ES-I3 (cell line): ENCODE data around the gene DSCAML1.
"Not testable (repeated sequence)": the region's sequence is repeated elsewhere in the genome, so short reads cannot be mapped to it uniquely, and the experiment has no call there.

Experiments
- H3K36me3 ChIP-seq: 2 replicates; pipeline ENCODE4 v1.6.1; 2013; ENCODE audit warnings: mild to moderate bottlenecking, low read length, control low read depth, moderate library complexity; ENCODE audit not compliant: insufficient read depth
- H3K4me1 ChIP-seq: 2 replicates; pipeline ENCODE4 v1.6.1; 2013; ENCODE audit warnings: mild to moderate bottlenecking, control low read depth, low read length; ENCODE audit not compliant: insufficient read depth
- H3K9ac ChIP-seq: 2 replicates; pipeline ENCODE4 v1.6.1; 2013; ENCODE audit warnings: low read depth, mild to moderate bottlenecking, low read length, moderate library complexity
- H3K9me3 ChIP-seq: 2 replicates; pipeline ENCODE4 v1.6.1; 2013; ENCODE audit warnings: mild to moderate bottlenecking, low read length, moderate library complexity; ENCODE audit not compliant: control insufficient read depth, insufficient read depth

Gene DSCAML1

DNA sequence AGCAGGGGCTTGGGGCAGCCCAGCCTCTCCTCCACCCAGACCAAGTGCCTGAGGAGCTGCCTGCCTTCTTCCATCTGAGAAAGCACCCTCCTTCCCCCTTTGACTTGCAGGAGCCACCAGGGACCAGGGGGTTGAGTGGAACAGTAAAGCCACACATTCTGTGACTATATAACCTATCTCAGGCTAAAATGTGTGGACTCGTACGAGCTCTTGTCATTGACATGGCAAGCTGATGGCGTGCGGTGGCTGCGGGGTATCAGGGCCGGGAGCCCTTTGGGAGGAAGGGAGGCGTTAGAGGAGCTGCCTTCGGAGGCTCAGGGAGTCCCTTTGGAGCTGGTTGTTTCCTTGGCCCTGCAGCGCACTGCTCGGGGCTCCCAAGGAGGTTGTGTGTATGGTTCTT, 384.8 kb downstream of the DSCAML1 start:
- Histone ChIP-seq H3K9me3 (no peaks in the 10 kb centered on the region), H3K36me3 (peaks cover 8% of the 10 kb centered on the region; the same call in 1 of the 2 replicates), H3K4me1 (no peaks in the 10 kb centered on the region; the same call in 1 of the 2 replicates), H3K9ac (no peak overlapping the region)

- no peak overlapping the region for H3K9ac ChIP-seq
- no peaks in the 10 kb centered on the region for H3K9me3 ChIP-seq
Observed at GRCh38 chr11:117411736-117412135, 385.3 kb downstream of the DSCAML1 start.

DNA sequence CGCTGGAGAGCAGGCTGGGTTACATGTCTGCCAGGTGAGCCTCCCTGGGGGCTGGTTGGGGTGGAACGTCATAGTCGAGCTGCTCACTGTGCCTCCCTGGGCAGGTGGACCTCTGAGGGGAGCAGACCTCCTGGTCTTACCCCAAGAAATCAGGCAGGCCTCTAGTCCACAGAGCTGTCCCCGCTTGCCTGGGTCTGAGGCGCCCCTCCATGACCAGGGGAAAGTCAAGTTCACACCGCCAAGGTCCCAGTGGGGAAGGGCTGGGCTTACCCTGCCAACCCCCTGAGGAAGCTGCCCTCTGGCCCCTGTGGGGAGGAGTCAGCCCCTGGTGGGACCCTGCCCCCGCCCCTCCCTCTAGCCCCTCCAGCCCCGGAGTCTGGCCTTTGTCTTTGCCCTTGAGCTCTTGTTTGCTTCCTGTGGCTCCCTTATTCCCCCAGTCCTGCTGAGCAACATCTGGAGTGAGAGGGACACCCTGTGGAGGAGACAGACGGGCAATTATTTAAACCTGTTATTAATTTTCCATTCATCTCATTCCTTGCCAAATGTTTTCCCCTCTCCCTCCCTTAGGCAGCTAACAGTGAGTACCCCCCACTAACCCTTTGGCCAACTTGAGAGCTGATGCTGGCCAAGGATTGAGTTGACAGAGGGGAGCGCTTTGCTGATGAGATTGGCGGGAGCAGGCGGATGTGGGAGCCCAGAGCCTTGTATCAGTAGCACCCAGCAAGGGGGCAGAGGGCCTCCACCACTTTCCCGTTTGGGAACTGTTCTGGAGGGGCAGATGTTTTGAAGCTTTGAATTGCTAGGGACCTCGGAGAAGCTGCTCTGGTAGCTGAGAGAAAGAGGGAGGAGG, 385.9 kb downstream of the DSCAML1 start:
- Histone ChIP-seq H3K9me3 (no peaks in the 10 kb centered on the region; the same call in 1 of the 2 replicates), H3K4me1 (no peaks in the 10 kb centered on the region; the same call in 1 of the 2 replicates), H3K36me3 (peaks cover 8% of the 10 kb centered on the region; the same call in 1 of the 2 replicates), H3K9ac (no peak overlapping the region)

More at GRCh38 chr11:117411736-117412135, 385.3 kb downstream of the DSCAML1 start:
- Histone ChIP-seq H3K4me1 (no peaks in the 10 kb centered on the region; the same call in 1 of the 2 replicates), H3K36me3 (peaks cover 8% of the 10 kb centered on the region; the same call in 1 of the 2 replicates)

DNA sequence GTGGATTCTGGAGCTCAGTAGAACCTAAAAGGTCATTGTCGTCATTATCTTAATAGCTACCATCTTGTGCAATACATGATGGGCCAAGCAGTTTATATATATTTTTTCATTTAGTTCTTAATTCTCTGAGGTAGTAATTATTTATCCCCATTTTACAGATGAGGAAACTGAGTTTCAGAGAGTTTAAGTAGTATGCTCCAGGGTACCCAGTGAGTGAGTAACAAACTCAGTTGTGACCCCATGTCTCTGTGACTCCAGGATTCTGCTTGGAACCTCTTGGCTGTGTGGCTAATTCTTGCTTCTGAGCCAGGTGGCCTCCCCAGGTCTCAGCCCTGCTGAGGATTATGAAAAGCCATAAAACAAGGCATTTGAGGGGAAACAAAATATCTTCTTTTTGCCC, 386.8 kb downstream of the DSCAML1 start:
- H3K9me3 ChIP-seq, result peaks cover under 1% of the 10 kb centered on the region; the same call in 1 of the 2 replicates
- H3K36me3 ChIP-seq, result peaks cover 8% of the 10 kb centered on the region; the same call in 1 of the 2 replicates
- no peak overlapping the region for H3K9ac ChIP-seq
- H3K4me1 ChIP-seq, result no peaks in the 10 kb centered on the region; the same call in 1 of the 2 replicates

DNA sequence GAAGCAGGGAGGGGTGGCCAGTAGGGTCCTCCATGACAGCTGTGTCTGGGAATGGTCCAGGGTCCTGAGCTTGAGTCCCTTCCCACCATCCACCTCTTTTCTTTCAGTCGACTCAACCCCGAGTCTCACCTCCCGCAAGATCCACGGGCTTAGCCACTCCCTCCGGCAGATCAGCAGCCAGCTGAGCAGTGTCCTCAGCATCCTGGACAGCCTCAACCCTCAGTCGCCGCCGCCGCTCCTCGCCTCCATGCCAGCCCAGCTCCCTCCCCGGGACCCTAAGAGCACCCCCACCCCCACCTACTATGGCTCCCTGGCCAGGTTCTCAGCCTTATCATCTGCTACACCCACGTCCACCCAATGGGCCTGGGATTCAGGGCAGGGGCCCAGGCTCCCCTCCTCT, 387.5 kb downstream of the DSCAML1 start:
- Histone ChIP-seq H3K9ac (no peak overlapping the region), H3K36me3 (peaks cover 8% of the 10 kb centered on the region; the same call in 1 of the 2 replicates), H3K4me1 (no peaks in the 10 kb centered on the region; the same call in 1 of the 2 replicates), H3K9me3 (peaks cover 4% of the 10 kb centered on the region; the same call in 1 of the 2 replicates)

DNA sequence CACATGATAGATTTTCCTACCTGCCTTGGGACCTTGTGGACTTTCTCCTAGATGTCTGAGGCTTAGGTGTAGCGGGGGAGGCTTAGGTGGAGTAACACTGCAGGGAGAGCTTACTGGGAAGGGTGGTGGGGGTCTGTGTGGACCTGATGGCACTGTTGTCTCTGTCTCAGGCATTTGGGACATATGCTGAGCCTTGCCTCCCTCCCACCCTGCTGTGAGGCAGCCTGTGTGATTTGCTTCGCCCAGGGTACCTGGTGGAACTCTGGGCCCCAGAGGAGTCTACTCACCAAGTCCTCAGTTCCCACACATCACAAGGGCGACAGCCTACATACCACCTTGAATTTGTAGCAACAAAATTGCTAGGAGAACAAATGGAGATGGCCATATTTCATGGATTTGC, 388.7 kb downstream of the DSCAML1 start:
- Histone ChIP-seq H3K9me3 (peaks cover 4% of the 10 kb centered on the region; the same call in 1 of the 2 replicates), H3K36me3 (peaks cover 8% of the 10 kb centered on the region; the same call in 1 of the 2 replicates), H3K9ac (no peak overlapping the region), H3K4me1 (no peaks in the 10 kb centered on the region; the same call in 1 of the 2 replicates)

DNA sequence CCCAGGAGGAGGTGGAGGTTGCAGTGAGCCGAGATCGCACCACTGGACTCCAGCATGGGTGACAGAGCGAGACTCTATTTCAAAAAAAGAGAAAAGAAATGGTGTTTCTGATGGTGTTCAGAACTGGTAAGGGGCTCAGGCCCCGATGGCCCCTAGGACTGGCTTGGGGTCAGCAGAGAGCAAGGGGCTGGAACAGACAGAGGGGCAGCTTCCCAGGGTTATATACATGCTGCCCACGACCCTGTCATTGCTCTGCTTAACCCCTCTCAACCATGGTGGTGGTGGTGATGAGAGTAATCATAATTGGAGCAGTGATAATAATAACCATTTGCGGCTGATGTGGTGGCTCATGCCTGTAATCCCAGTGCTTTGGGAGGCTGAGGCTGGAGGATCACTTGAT, 390.0 kb downstream of the DSCAML1 start:
- no peak overlapping the region for H3K9ac ChIP-seq
- H3K4me1 ChIP-seq, result no peaks in the 10 kb centered on the region; the same call in 1 of the 2 replicates
- H3K9me3 ChIP-seq, result peaks cover 4% of the 10 kb centered on the region; the same call in 1 of the 2 replicates
- H3K36me3 ChIP-seq, result peaks cover 8% of the 10 kb centered on the region; the same call in 1 of the 2 replicates

DNA sequence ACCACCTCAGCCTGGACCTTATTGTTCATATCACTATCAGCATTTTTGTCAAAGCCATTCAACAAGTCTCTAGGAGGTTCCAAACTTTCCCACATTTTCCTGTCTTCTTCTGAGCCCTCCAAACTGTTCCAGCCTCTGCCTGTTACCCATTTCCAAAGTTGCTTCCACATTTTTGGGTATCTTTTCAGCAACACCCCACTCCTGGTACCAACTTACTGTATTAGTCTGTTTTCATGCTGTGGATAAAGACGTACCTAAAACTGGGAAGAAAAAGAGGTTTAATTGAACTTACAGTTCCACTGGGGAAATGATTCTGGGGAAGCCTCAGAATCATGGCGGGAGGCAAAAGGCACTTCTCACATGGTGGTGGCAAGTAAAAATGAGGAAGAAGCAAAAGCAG, 391.1 kb downstream of the DSCAML1 start:
- not testable (repeated sequence) for H3K9me3 ChIP-seq, H3K4me1 ChIP-seq, H3K36me3 ChIP-seq, H3K9ac ChIP-seq

DNA sequence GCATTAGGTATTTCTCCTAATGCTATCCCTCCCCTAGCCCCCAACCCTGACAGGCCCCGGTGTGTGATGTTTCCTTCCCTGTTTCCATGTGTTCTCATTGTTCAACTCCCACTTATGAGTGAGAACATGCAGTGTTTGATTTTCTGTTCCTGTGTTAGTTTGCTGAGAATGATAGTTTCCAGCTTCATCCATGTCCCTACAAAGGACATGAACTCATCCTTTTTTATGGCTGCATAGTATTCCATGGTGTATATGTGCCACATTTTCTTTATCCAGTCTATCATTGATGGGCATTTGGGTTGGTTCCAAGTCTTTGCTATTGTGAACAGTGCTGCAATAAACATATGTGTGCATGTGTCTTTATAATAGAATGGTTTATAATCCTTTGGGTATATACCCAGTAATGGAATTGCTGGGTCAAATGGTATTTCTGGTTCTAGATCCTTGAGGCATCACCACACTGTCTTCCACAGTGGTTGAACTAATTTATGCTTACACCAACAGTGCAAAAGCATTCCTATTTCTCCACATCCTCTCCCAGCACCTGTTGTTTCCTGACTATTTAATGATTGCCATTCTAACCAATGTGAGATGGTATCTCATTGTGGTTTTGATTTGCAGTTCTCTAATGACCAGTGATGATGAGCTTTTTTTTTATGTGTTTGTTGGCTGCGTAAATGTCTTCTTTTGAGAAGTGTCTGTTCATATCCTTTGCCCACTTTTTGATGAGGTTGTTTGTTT, 397.7 kb downstream of the DSCAML1 start:
- not testable (repeated sequence) for H3K9me3 ChIP-seq, H3K36me3 ChIP-seq, H3K4me1 ChIP-seq, H3K9ac ChIP-seq

- not testable (repeated sequence) for H3K36me3 ChIP-seq
Observed at GRCh38 chr11:117398618-117399017, 398.4 kb downstream of the DSCAML1 start.

DNA sequence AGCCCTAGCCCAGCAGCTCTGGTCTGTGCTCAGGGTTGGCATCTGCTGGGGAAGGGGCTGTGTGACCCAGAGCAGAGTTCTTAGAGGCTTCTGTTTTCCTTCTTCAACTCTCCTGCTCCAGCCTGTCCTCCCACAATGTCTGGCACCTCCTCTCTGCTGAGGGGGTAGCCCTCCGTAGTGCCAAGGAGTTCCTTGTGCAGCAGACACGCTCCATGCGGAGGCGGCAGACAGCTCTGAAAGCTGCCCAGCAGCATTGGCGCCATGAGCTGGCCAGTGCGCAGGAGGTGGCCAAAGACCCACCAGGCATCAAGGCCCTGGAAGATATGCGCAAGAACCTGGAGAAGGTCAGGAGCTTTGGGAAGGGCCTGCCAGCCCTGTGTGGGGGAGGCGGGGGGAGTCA, 400.0 kb downstream of the DSCAML1 start:
- Histone ChIP-seq H3K4me1 (no peaks in the 10 kb centered on the region), H3K36me3 (peaks cover 3% of the 10 kb centered on the region), H3K9me3 (0 out of 2 replicates have a peak, but pooled peaks cover 5% of the 10 kb centered on the region), H3K9ac (no peak overlapping the region)

More at GRCh38 chr11:117398618-117399017, 398.4 kb downstream of the DSCAML1 start:
- not testable (repeated sequence) for H3K4me1 ChIP-seq, H3K9ac ChIP-seq, H3K9me3 ChIP-seq

DNA sequence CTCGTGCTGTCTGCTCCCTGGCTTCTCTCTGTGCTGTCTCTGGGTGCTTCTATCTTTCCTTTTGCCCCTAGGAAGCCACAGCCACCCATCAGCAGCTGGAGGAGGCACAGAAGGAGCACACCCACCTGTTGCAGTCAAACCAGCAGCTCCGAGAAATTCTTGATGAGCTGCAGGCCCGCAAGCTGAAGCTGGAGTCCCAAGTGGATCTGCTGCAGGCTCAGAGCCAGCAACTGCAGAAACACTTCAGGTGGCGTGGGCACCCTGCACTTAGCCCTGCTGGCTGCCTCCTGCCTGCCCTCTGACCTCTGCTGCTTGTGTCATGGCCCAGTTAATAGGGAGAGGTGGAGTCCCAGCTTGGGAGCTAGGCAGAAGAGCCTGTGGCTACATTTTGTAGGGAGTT, 401.5 kb downstream of the DSCAML1 start:
- H3K9me3 ChIP-seq, result 0 out of 2 replicates have a peak, but pooled peaks cover 5% of the 10 kb centered on the region
- H3K9ac ChIP-seq, result no peak overlapping the region
- H3K4me1 ChIP-seq, result no peaks in the 10 kb centered on the region
- H3K36me3 ChIP-seq, result peaks cover 3% of the 10 kb centered on the region

DNA sequence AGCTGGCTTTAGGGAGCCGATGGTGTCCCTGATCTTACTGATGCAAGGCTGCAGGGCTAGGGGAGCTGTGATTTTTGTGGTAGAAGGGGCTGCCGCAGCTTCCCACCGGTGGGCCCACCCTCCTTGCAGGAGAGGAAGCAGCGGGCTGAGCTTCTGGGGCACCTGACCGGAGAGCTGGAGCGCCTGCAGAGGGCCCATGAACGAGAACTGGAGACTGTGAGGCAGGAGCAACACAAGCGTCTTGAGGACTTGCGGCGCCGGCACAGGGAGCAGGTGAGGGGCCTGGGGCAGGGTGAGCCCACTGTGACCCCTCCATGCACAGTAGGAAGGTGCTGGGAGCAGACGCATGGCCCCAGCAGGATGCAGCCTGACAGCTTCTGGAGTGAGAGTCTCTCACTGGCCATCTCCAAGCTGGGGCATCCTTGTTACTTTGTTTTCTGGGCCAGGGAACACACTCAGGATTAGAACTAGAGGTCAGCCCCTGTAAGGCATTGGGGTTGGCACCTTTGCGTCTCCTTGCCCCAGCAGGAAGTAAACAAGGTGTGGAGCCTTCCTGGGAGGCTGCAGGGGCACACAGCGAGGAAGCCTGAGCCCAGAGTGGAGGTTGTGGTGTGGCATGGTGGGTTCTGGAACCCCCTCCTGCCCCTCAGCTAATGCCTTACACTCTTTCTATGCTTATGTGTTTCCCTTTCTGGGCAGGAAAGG, 402.6 kb downstream of the DSCAML1 start:
- Histone ChIP-seq H3K9me3 (0 out of 2 replicates have a peak, but pooled peaks cover 5% of the 10 kb centered on the region), H3K9ac (no peak overlapping the region), H3K36me3 (peaks cover 3% of the 10 kb centered on the region), H3K4me1 (no peaks in the 10 kb centered on the region)

DNA sequence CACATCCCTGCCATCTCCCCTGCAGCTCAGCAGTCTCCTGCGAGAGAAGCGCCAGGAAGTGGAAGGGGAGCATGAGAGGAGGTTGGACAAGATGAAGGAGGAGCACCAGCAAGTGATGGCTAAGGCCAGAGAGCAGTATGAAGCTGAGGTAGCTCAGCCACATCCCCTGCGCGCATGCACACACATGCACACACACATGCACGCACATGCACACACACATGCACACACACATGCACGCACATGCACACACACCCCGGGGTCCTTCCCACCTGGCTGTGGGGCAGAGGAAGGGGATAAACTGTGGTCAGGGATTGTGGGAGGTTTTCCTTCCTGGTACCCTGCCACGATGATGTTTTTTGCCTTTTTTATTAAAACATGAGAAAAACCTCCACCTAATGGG, 404.0 kb downstream of the DSCAML1 start:
- Histone ChIP-seq H3K36me3 (peaks cover 3% of the 10 kb centered on the region), H3K9me3 (0 out of 2 replicates have a peak, but pooled peaks cover 5% of the 10 kb centered on the region), H3K9ac (no peak overlapping the region), H3K4me1 (no peaks in the 10 kb centered on the region)
